ENCODE data around the gene SLC2A11. TPM values are rescaled to one million over a fixed set of nuclear protein-coding genes. Genes with fewer than 3 reads are reported as not detected.

The SLC2A11 gene
- total and polyA plus RNA-seq, 9 of the 15 experiments (the other 6 are each of a cell fraction or from before 2014, with no cell fraction given): 0.44 to 2.7 (median 2.1) TPM

- TF ChIP-seq ZNF740 (CRISPR knock-in tag; IDR thresholded peaks at IDR 0.05) (no peak), ZNF740 (tag; IDR thresholded peaks at IDR 0.05) (no peak), UBTF (IDR thresholded peaks at IDR 0.05; ENCODE audit: borderline replicate concordance in 1 of 2, low read depth in 2 of 2, low read length in 2 of 2) (no peak), POLR2A (conservative IDR thresholded peaks at IDR 0.05) (no peak), EGR1 (conservative IDR thresholded peaks at IDR 0.05) (peak; percentile 69), ZFX (CRISPR knock-in tag; IDR thresholded peaks at IDR 0.05) (0 out of 2 replicates have a peak, but pooled peaks have one; percentile 35), BRF1 (IDR thresholded peaks at IDR 0.05; ENCODE audit: borderline replicate concordance, extremely low read depth, insufficient read length) (no peak), E2F8 (IDR thresholded peaks at IDR 0.05; ENCODE audit: low read depth, partially characterized antibody) (no peak), HDAC1 (IDR thresholded peaks at IDR 0.05) (no peak), MAFG (tag; conservative IDR thresholded peaks at IDR 0.05) (no peak), ARID1B (IDR thresholded peaks at IDR 0.05) (no peak), TEAD2 (tag; IDR thresholded peaks at IDR 0.05) (no peak), CAMTA2 (CRISPR knock-in tag; conservative IDR thresholded peaks at IDR 0.05) (no peak)
- TF ChIP-seq, protein P1, sequence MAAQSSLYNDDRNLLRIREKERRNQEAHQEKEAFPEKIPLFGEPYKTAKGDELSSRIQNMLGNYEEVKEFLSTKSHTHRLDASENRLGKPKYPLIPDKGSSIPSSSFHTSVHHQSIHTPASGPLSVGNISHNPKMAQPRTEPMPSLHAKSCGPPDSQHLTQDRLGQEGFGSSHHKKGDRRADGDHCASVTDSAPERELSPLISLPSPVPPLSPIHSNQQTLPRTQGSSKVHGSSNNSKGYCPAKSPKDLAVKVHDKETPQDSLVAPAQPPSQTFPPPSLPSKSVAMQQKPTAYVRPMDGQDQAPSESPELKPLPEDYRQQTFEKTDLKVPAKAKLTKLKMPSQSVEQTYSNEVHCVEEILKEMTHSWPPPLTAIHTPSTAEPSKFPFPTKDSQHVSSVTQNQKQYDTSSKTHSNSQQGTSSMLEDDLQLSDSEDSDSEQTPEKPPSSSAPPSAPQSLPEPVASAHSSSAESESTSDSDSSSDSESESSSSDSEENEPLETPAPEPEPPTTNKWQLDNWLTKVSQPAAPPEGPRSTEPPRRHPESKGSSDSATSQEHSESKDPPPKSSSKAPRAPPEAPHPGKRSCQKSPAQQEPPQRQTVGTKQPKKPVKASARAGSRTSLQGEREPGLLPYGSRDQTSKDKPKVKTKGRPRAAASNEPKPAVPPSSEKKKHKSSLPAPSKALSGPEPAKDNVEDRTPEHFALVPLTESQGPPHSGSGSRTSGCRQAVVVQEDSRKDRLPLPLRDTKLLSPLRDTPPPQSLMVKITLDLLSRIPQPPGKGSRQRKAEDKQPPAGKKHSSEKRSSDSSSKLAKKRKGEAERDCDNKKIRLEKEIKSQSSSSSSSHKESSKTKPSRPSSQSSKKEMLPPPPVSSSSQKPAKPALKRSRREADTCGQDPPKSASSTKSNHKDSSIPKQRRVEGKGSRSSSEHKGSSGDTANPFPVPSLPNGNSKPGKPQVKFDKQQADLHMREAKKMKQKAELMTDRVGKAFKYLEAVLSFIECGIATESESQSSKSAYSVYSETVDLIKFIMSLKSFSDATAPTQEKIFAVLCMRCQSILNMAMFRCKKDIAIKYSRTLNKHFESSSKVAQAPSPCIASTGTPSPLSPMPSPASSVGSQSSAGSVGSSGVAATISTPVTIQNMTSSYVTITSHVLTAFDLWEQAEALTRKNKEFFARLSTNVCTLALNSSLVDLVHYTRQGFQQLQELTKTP (IDR thresholded peaks at IDR 0.05; ENCODE audit: low read depth in 1 of 2, partially characterized antibody in 2 of 2): no peak
These were observed 8.4 kb upstream of the SLC2A11 start (continued) for GRCh38 chr22:23849009-23850006.
